ENCODE results near the gene FMN2. TPM values are rescaled to one million over a fixed set of nuclear protein-coding genes. Genes with fewer than 3 reads are reported as not detected.

The FMN2 gene
- total RNA-seq, 4 donors from 2014 or later = 0.75 to 1.8 (median 1.2) TPM

DNA sequence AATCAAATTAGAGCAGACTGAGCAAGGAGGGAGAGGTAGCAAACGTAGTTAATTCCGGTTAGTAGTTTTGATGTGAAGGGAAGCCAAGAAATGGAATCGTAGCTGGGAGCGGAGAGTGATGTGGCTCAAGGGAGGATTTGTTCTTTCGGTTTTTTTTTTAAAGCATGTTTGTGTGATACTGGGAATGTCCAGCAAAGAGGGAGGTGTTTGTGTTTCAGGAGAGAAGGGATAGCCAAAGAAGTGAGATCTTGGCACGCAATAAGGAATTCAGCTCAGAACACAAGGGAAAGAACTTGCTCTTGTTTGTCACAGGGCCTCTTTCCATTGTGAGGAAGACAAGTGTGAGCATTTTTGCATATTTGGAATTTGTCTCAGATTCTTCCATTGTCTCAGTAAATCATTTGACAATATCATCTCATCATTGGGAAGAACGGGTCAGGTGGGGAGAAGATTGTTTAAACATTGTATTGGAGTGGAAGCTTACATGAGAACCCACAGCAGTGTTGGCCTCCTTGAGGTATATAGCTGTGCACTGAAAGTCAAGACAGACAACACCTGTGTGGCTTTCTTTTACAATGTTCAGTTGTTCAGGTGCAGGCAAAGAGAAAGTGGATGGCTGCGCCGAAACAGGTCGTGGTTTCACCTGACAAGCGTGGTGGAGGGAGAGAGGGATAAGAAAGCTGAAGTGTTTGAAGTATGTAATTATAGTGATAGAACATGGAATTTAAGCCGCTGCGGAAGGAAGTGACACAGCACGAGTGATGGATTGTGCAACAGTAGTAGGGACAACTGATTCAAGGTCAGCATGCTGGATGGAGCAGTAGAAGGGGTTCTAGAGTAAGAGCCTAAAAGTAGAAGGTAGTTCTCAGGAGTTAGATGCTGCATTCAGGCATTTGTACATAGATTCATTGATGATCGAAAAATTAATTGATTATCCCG is 25.4 kb downstream of the FMN2 start:
- no peak for TF ChIP-seq CTCF (IDR thresholded peaks at IDR 0.05; ENCODE audit: low read depth)

DNA sequence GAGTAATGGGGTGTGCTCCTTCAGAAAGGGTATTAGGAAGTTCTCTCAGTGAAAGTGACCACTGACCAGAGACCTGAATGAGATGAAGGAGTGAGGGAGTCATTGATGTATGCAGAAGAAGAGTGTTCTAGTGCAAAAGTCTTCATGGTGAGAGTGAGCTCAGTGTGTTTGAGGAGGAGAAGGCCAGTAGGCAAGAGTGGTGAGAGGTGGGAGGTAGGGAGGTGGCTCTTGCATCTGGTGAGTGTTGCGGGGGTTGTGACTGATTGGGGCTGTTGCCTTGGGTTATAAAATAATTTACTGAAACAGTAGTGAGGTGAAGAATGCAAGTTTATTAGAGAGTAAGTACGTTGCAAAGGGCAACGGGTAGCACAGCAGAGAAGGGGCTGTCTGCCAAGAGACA is 26.2 kb downstream of the FMN2 start:
- no peak for TF ChIP-seq CTCF (IDR thresholded peaks at IDR 0.05; ENCODE audit: low read depth)

- TF ChIP-seq CTCF (IDR thresholded peaks at IDR 0.05; ENCODE audit: low read depth) = no peak
Observed at GRCh38 chr1:240122639-240123613, 31.2 kb downstream of the FMN2 start.

DNA sequence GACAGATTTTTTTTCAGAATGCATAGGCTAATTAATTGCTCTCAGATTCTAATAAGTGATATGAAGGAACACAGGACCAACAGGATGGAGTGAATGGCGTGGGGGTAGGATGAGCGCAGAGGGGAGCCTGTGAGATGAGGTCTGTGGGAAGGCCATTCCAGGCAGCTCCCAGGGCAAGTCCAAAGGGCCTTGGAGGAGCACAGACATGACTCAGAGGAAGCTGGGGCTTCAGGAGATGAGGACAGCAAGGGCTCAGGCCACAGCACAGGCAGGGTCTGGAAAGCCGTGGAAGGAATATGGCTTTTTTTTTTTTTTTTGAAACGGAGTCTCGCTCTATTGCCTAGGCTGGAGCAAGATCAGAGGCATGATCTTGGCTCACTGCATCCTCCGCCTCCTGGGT is 35.1 kb downstream of the FMN2 start:
- no peak for TF ChIP-seq CTCF (IDR thresholded peaks at IDR 0.05; ENCODE audit: low read depth)

DNA sequence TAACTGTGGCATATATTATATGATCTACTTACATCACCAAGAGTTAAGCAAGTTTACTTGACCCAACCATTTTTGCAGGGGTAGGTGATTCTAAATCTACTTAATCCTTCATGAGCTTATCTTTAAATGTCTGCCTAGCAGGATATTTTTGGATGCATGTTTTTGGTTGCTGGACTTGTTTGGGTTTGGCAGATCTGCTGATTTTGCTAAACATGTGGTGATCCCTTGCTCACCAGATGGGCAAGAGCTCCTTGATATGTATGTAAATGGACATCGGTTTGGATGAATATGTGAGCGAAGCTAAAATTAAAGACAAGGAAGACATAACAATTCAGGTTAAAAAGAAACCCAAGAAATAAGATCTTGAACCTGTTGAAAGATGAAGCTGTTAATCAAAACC is 36.7 kb downstream of the FMN2 start:
- TF ChIP-seq CTCF (IDR thresholded peaks at IDR 0.05; ENCODE audit: low read depth) = no peak

GRCh38 chr1:240134113-240134512 is 42.4 kb downstream of the FMN2 start:
- no peak for TF ChIP-seq CTCF (IDR thresholded peaks at IDR 0.05; ENCODE audit: low read depth)

DNA sequence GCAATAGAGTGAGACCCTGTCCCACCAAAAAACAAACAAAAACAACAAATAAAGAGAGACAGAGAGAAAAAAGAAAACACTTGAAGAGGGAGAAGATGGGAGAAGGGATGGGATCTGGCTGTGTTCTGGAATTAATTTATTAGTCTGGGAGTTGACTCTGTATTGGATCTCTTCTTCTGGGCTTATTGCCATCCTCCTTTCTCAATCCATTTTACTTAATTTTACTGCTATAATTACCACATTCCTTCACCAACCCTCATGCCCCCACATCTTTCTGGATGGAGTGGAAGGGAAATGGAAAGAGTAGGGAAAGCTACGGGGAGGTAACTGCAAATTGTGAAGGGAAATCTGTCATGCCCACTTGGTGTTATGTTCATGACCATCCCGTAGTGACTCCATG is 42.9 kb downstream of the FMN2 start:
- no peak for TF ChIP-seq CTCF (IDR thresholded peaks at IDR 0.05; ENCODE audit: low read depth)

All from subcutaneous adipose tissue (tissue), 4 donors.